NCI-H187 treated with DMSO at 0.1 percent for 48 hours (cell line): Measurements from ENCODE around the gene MARCO.
"Not testable (repeated sequence)": the region's sequence is repeated elsewhere in the genome, so short reads cannot be mapped to it uniquely, and the experiment has no call there.

Source experiments
- DNase-seq: peaks from one replicate; lab custom pipeline; 2025; lab: John Stamatoyannopoulos, UW

The MARCO gene

GRCh38 chr2:118932949-118933348 is 9.0 kb upstream of the MARCO start:
- DNase-seq: no peak

GRCh38 chr2:118936306-118936705 is 5.7 kb upstream of the MARCO start:
- no peak for DNase-seq

- no peak for DNase-seq
These were observed 5.1 kb upstream of the MARCO start for GRCh38 chr2:118936936-118937335.

GRCh38 chr2:118937817-118938216 is 4.2 kb upstream of the MARCO start:
- DNase-seq: no peak

- DNase-seq: no peak
These were observed 2.0 kb upstream of the MARCO start for GRCh38 chr2:118939994-118940393.

GRCh38 chr2:118940486-118941120 is 1.4 kb upstream of the MARCO start:
- no peak for DNase-seq

GRCh38 chr2:118943286-118943685 is 1.3 kb downstream of the MARCO start:
- DNase-seq: no peak

- no peak for DNase-seq
These were observed 3.9 kb downstream of the MARCO start for GRCh38 chr2:118945881-118946280.

GRCh38 chr2:118948266-118948665 is 6.3 kb downstream of the MARCO start:
- not testable (repeated sequence) for DNase-seq

GRCh38 chr2:118954297-118955060 is 12.5 kb downstream of the MARCO start:
- DNase-seq: no peak

- DNase-seq: no peak
These were observed 23.7 kb downstream of the MARCO start for GRCh38 chr2:118965737-118966136.

- DNase-seq: no peak
These were observed 25.3 kb downstream of the MARCO start for GRCh38 chr2:118967124-118967880.

GRCh38 chr2:118968042-118968441 is 26.0 kb downstream of the MARCO start:
- DNase-seq: no peak

- no peak for DNase-seq
These were observed 27.2 kb downstream of the MARCO start for GRCh38 chr2:118968961-118969733.

- DNase-seq: no peak
These were observed 27.9 kb downstream of the MARCO start for GRCh38 chr2:118969734-118970395.

GRCh38 chr2:118970396-118971135 is 28.6 kb downstream of the MARCO start:
- DNase-seq: no peak

- no peak for DNase-seq
These were observed 29.5 kb downstream of the MARCO start for GRCh38 chr2:118971245-118972122.

GRCh38 chr2:118973542-118973951 is 31.6 kb downstream of the MARCO start:
- no peak for DNase-seq

GRCh38 chr2:118974103-118974993 is 32.4 kb downstream of the MARCO start:
- DNase-seq: no peak
